Lung microvascular endothelial cell (primary cell): ENCODE results near the gene FPR1. TPM values are rescaled to one million over a fixed set of nuclear protein-coding genes. Genes with fewer than 3 reads are reported as not detected.

ENCODE experiments used
- DNase-seq, 2 donors: peaks; one replicate each; pipeline versions ENCODE4 v3.0.0 to v3.0.0-alpha.2; 2010; ENCODE audit warnings: low read depth in 2 of 2
- total RNA-seq: library from RNA; depleted of rRNA; stranded (reverse); fragments of >200 nt; gene quantifications from 2 replicates; pipeline ENCODE4 v1.2.1, GENCODE V29; 2014

FPR1 gene
- total RNA-seq, 1 donor from 2014 or later, result not detected

DNA sequence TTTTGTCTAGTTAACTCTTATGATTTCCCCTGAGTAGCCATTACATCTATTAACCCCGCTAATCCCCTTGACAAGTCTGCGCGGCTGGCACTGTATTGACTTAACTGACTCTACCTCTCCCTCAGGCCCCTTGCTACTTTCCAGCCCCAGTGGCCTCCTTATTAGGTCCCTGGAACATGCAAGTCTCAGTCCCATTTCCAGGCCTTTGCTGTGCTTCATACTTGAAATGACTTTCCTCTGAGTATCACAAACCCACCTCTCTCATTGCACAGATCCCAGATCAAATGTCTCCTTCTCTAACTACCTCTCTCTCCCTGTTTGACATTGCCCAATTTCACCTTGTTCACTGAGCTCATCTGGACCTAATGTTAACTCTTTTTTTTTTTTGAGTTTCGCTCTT lies 45.4 kb downstream of the FPR1 start:
- no peak for DNase-seq

DNA sequence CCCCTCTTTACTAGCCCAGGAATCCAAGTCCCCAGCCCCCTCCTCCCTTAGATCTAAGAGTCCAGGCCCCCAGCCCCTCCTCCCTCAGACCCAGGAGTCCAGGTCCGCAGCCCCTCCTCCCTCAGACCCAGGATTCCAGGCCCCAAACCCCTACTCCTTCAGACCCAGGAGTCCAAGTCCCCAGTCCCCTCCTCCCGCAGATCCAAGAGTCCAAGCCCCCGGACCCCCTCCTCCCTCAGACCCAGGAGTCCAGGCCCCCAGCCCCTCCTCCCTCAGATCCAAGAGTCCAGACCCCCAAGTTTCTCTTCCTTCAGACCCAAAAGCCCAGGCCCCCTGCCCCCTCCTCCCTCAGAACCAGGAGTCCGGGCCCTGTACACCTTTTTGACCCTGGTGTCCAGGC lies 47.1 kb downstream of the FPR1 start:
- no peak for DNase-seq

DNA sequence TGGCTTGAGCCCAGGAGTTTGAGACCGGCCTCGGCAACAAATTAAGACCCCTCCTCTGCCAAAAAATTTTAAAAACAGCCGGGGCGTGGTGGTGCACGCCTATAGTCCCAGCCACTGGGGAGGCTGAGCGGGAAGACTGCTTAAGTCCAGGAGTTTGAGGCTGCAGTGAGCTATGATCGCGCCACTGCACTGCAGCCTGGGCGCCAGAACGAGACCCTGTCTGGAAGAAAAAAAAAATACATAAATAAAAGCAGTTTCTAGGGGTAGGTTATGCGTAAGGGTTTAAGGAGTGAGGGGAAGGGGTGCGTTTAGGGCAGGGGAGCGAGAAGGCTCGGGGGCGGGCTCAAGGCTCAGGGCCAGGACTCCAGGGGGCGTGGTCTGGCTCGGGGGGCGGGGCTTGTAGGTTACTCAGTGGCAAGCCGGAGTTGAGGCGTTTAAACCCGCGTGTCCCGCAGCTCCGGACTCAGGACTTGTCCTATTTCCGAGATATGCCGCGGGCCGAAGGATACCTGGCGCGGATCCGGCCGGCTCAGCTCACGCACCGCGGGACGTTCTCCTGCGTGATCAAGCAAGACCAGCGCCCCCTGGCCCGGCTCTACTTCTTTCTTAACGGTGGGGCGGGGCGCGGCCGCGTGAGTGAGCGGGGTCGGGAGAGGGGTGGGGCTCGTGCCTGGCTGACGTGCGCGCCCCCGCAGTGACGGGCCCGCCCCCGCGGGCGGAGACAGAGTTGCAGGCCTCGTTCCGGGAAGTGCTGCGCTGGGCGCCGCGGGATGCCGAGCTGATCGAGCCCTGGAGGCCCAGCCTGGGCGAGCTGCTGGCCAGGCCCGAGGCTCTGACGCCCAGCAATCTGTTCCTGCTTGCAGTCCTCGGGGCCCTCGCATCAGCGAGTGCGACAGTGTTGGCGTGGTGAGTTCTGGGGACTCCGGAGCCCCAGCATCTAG lies 47.8 kb downstream of the FPR1 start:
- peak; percentile 93 to 96 for DNase-seq

DNA sequence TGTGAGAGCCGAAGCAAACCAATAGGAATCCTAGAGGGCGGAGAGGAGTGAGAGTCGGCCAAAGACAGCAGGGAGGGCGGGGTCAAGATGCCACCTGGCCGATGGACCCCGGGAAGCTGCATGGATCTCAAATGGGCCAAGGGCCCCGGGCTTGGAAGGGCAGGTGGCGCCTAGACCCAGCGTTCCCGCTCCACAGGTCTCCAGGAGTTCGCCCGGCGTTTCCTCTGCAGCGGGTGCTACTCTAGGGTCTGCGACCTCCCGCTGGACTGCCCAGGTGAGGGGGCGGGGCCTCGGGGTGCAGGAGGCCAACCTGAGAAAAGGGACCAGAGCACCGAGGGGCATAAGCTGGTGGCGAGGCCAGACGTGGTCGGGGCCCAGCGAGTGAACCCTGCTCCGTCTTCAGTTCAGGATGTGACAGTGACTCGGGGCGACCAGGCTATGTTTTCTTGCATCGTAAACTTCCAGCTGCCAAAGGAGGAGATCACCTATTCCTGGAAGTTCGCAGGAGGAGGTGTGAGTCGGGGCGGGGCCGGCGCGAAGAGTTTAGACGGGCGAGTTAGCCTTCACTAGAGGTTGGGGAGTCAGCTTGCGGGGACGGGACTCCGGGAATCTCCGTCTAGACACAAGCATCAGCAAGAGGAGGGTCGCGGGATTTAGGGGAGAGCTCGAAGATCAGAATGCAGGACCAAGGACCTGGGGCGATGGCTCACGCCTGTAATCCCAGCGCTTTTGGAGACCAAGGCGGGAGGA lies 48.7 kb downstream of the FPR1 start:
- no peak for DNase-seq

DNA sequence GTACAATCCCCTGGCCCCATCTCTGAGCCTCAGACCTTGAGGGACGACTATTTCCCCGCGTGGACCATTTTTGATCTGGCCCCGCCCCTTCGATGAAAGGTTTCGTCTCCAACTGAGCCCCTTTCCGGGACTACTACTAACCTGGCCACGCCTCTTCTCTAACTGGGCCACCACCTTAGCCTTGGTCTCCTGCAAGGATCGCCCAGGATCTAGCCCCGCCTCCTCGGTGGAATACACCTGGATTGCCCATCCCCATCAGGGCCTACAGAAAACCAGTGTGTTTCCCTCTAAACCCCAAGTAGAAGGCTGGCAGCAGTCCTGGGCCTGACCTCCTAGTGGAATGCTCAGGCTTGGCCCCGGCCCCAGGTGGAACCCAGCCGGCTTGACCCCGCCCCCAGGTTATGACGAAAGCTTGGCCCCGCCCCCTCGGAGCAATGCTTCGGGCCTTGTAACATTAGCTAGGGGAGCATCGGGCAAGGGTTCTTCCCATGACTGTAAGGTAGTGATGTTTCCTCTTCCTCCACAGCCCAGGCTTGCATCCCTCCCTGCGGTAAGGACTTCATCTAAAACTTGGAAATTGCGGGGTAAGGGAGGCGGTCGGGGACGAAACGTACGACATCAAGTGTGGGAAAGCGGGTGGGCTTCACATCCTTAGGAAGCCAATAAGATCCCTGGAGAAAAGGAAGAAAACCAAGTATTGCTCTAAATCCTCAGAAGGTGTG lies 49.4 kb downstream of the FPR1 start:
- peak; percentile 25 to 56 for DNase-seq

DNA sequence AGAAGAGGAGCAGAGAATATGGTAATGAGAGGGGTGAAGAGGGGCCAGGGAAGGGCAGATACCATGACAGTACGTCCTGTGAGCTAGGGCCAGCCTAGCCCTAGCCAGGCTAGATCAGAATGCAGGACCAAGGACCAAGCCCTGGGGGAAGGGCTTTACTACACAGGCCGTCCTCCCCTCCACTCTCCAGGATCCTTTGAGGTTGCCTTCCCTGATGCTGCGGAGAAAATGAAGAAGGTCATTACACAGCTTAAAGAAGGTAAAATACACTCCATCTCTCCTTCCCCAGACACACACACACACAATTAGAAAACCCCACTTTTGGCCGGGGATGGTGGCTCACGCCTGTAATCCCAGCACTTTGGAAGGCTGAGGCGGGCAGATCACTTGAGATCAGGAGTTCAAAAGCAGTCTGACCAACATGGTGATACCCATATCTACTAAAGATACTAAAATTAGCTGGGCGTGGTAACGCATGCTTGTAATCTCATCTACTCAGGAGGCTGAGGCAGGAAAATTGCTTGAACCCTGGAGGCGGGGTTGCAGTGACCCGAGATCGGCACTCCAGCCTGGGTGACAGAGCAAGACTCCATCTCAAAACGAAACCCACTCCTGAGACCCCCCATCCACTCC lies 50.1 kb downstream of the FPR1 start:
- no peak for DNase-seq

DNA sequence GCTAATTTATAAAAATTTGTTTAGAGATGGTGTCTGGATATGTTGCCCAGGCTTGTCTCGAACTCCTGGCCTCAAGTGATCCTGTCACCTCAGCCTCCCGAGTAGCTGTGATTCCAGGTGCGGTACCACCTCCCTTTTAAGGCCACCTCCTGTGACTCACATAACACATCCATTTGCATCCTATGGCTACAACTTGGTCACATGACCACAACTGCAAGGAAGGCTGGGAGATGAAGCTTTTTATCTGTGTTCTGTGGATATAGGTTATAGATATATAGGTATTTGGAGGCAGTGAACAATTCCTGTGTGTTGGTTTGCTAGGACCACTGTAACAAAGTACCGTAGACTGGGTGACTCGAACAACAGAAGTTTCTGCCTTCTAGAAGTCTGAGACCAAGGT lies 52.5 kb downstream of the FPR1 start:
- DNase-seq, result no peak

DNA sequence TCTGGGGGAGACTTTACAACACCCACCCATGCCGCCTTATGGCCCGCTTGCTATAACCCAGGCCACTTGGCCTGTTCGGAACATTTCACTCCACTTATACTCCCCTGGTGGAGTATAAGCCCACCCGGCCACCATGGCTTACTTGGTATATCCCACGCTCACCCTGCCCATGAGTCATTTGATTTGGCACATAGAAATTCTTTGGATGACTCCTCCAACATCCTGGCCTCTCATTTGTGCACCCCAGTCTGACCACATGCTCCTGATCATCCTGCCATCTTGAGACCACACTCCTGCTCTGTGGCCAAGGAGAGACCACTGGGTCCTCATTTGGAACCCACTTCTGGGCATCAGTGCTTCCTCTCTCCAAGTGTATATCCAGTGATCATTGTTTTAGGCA lies 53.4 kb downstream of the FPR1 start:
- peak in 1 of 2 donors; percentile 40 for DNase-seq

DNA sequence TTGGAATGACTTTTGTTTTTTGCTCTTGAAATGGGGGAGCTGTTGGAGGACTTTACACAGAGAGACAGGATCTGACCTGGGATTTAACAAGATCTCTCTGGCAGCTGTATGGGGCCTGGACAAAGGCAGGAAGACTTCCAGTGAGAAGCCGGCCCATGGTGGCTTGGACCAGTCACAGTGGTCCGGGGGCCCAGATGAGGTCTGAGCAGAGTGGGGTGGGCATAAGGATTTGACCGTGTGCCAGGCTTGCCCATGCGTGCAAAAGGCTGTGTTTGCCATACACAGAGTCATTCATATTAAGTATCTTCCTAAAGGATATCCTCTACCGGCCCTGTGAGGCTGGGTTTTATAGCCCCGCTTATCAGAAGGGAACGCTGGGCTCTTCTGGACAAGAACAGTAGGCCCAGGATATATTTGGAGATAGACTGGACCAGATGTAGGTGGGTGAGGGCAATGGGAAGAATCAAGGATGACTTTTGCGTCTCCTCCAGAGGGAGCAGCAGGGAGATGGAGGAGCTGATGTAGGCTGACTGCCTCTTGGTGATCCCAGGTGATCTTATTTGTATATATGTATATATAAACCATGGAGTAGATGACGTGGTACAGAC lies 54.4 kb downstream of the FPR1 start:
- no peak for DNase-seq

DNA sequence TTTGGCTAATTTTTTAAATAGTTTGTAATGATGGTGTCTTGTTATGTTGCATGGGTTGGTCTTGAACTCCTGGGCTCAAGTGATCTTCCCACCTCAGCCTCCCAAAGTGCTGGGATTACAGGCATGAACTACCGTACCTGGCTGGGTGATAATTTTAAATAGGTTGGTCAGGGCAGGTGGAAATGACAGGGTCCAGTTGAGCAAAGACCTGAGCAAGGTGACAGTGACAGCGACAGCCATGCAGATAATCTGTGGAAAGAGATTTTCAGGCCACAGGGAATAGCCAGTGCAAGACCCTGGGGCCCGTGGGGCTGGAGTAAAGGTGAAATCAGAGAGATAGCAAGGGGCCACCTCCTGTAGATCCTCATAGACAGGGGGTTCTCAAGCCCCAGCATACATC lies 55.1 kb downstream of the FPR1 start:
- DNase-seq, result no peak

Other genes starting within 250 kb of the FPR1 start
- gene SIGLEC6, start 220.2 kb downstream of the FPR1 start, total RNA-seq, result not detected in 2 replicates
- 2.4 and 3.4 TPM in 2 replicates for gene ZNF175, start 180.6 kb downstream of the FPR1 start, total RNA-seq
- not detected in 2 replicates for gene SIGLEC5, start 121.5 kb downstream of the FPR1 start, total RNA-seq
- gene SIGLEC14, start 105.1 kb downstream of the FPR1 start, total RNA-seq, result not detected in 2 replicates
- 3.9 and 7.7 TPM in 2 replicates for gene SPACA6, start 58.5 kb downstream of the FPR1 start, total RNA-seq
- 0.20 and 0.22 TPM in 2 replicates for gene HAS1, start 27.9 kb downstream of the FPR1 start, total RNA-seq
- gene FPR2, start 9.3 kb upstream of the FPR1 start, total RNA-seq, result not detected in 2 replicates
- under 0.01 TPM in 2 replicates for gene FPR3, start 43.3 kb upstream of the FPR1 start, total RNA-seq
- gene ZNF577, start 136.1 kb upstream of the FPR1 start, total RNA-seq, result 1.3 and 2.6 TPM in 2 replicates
- gene ZNF649, start 153.1 kb upstream of the FPR1 start, total RNA-seq, result 5.2 and 8.7 TPM in 2 replicates
- 6.8 and 8.9 TPM in 2 replicates for gene ZNF613, start 175.6 kb upstream of the FPR1 start, total RNA-seq
- gene ZNF350, start 235.0 kb upstream of the FPR1 start, total RNA-seq, result 6.5 and 9.9 TPM in 2 replicates